CD4-positive, alpha-beta T cell (primary cell): Measurements from ENCODE around the gene BAG5. TPM values are rescaled to one million over a fixed set of nuclear protein-coding genes. Genes with fewer than 3 reads are reported as not detected.

Source experiments
- ATAC-seq: fragments of 200-7000 bp; cut with Tn5 transposase; one replicate; pipeline ENCODE4 v1.10.0; 2022; ENCODE audit warnings: mild to moderate bottlenecking; ENCODE audit not compliant: poor library complexity
- CTCF ChIA-PET: fragments of 350-600 bp; sonication (Branson Sonifier 250); formaldehyde crosslinking; loops from one replicate; lab custom pipeline; 2021; ENCODE audit warnings: antibody characterized with exemption, inconsistent platforms; lab: Charles Lee
- POLR2A ChIA-PET: fragments of 350-600 bp; sonication (Branson Sonifier 250); formaldehyde crosslinking; loops from one replicate; lab custom pipeline; 2021; ENCODE audit warnings: antibody characterized with exemption, inconsistent platforms; lab: Charles Lee
- DNase-seq, 14 experiments: peaks; one replicate each; pipeline ENCODE4 v3.0.0-alpha.2; 2013 to 2020; ENCODE audit warnings: mixed read lengths in 2 of 14
- H3K27ac ChIP-seq, 2 donors: one replicate each; pipeline versions ENCODE4 v1.5.1 to v1.7.0; 2013; ENCODE audit warnings: low read length in 2 of 2, low read depth in 1 of 2, mild to moderate bottlenecking in 1 of 2
- H3K27me3 ChIP-seq, 2 experiments: 1 replicate in 1 of 2; 2 replicates in 1 of 2; pipeline versions ENCODE4 v1.6.1 to v1.7.0; 2013; ENCODE audit warnings: low read length in 2 of 2, control low read depth in 1 of 2, mild to moderate bottlenecking in 1 of 2, moderate library complexity in 1 of 2; ENCODE audit not compliant: insufficient read depth in 2 of 2, control insufficient read depth in 1 of 2
- H3K36me3 ChIP-seq: one replicate; pipeline ENCODE4 v1.6.1; 2013; ENCODE audit warnings: low read length, control low read depth; ENCODE audit not compliant: insufficient read depth
- H3K4me1 ChIP-seq: one replicate; pipeline ENCODE4 v1.6.1; 2013; ENCODE audit warnings: low read length, control low read depth; ENCODE audit not compliant: insufficient read depth
- H3K4me3 ChIP-seq: one replicate; pipeline ENCODE4 v1.5.1; 2013; ENCODE audit warnings: mild to moderate bottlenecking, low read length, moderate library complexity
- H3K9me3 ChIP-seq, 2 experiments: 1 replicate in 1 of 2; 2 replicates in 1 of 2; pipeline versions ENCODE4 v1.6.1 to v1.7.0; 2013; ENCODE audit warnings: low read length in 2 of 2, mild to moderate bottlenecking in 2 of 2, control low read depth in 1 of 2, moderate library complexity in 1 of 2; ENCODE audit not compliant: control insufficient read depth in 1 of 2, insufficient read depth in 1 of 2
- H3K27ac Mint-ChIP-seq: one replicate; pipeline ENCODE4 v1.8.0; 2020; ENCODE audit warnings: mixed read lengths
- H3K27me3 Mint-ChIP-seq: one replicate; pipeline ENCODE4 v1.8.0; 2021; ENCODE audit warnings: mixed read lengths
- H3K36me3 Mint-ChIP-seq: one replicate; pipeline ENCODE4 v1.8.0; 2021; ENCODE audit warnings: low read depth, mixed read lengths
- H3K4me1 Mint-ChIP-seq: one replicate; pipeline ENCODE4 v1.8.0; 2021; ENCODE audit warnings: low read depth, mixed read lengths
- H3K4me3 Mint-ChIP-seq: one replicate; pipeline ENCODE4 v1.8.0; 2020; ENCODE audit warnings: mild to moderate bottlenecking, mixed read lengths
- H3K9me3 Mint-ChIP-seq: one replicate; pipeline ENCODE4 v1.8.0; 2020; ENCODE audit warnings: mixed read lengths
- intact Hi-C, 2 experiments: fragments of 100-400 bp; cut with DNase I in 1 of 2; cut with micrococcal nuclease in 1 of 2; formaldehyde crosslinking; loops; one replicate each; pipeline versions ENCODE4 v1.15.1 to v1.9.0; 2023 to 2025; cut with DNase I, micrococcal nuclease
- total RNA-seq, 174 experiments: library from RNA in 2 of 174; stranded (reverse) in 2 of 174; gene quantifications; one replicate each; pipeline ENCODE4 v1.2.3 and lab custom pipeline; 2021 to 2026
- TF ChIP-seq, protein P1 (sequence below): fragments of 200-600 bp; IDR thresholded peaks from one replicate; pipeline ENCODE4 v1.8.0; 2022; ENCODE audit warnings: antibody characterized with exemption, mild to moderate bottlenecking

BAG5 gene
- total RNA-seq, 2 experiments from 2014 or later = 39.4 to 40.3 TPM

DNA sequence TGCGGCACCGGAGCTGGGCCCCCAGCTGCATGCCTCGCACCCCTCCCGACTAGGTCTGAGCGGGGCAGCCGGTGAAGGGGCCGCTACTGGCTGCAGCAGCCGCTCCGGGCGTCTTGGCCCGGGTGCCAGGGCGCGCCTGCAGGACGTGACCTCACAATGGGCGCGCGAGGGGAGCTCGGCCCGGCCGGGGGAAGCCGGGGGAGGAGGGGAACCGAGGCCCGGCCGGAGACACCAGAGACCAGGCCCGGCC lies 353 bp downstream of the BAG5 start:
- Histone ChIP-seq H3K36me3 (peaks cover 31% of the 10 kb centered on the region), H3K4me1 (peaks cover 61% of the 10 kb centered on the region), H3K27me3 (no peaks in the 10 kb centered on the region), H3K4me3 (peak overlapping the region; percentile 91), H3K27ac (peak overlapping the region; percentile 72 to 85), H3K9me3 (no peaks in the 10 kb centered on the region)
- peaks cover 56% of the 10 kb centered on the region for H3K36me3 Mint-ChIP-seq
- intact Hi-C loops = loop anchor here (1.0 to 10.0 kb wide), 8 partner anchors 33 to 1197 kb away; partner anchors contain the start of genes TRMT61A (in 2 of the 2), CINP (in 1 of the 2), KLC1 (in 1 of the 2) and MARK3 (in 1 of the 2)
- ChIA-PET CTCF (interaction anchor here (1.8 to 2.1 kb wide), 2 partner anchors 43 to 62 kb away, joined by 7 read pairs; no protein-coding TSS in a partner anchor), POLR2A (interaction anchor here (0.8 to 2.4 kb wide), 7 partner anchors 9 to 228 kb away, joined by 3 to 17 read pairs (median 6); partner anchors contain the start of genes EIF5, KLC1, TRMT61A and XRCC3)
- peak overlapping the region; percentile 96 for H3K4me3 Mint-ChIP-seq
- peaks cover 66% of the 10 kb centered on the region for H3K4me1 Mint-ChIP-seq
- TF ChIP-seq, protein P1, sequence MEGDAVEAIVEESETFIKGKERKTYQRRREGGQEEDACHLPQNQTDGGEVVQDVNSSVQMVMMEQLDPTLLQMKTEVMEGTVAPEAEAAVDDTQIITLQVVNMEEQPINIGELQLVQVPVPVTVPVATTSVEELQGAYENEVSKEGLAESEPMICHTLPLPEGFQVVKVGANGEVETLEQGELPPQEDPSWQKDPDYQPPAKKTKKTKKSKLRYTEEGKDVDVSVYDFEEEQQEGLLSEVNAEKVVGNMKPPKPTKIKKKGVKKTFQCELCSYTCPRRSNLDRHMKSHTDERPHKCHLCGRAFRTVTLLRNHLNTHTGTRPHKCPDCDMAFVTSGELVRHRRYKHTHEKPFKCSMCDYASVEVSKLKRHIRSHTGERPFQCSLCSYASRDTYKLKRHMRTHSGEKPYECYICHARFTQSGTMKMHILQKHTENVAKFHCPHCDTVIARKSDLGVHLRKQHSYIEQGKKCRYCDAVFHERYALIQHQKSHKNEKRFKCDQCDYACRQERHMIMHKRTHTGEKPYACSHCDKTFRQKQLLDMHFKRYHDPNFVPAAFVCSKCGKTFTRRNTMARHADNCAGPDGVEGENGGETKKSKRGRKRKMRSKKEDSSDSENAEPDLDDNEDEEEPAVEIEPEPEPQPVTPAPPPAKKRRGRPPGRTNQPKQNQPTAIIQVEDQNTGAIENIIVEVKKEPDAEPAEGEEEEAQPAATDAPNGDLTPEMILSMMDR = no peak
- H3K27ac Mint-ChIP-seq = peak overlapping the region; percentile 94
- peak in 1 of 14 experiments; percentile 10 for DNase-seq
- no peaks in the 10 kb centered on the region for H3K27me3 Mint-ChIP-seq
- peak; percentile 10 for ATAC-seq
- no peaks in the 10 kb centered on the region for H3K9me3 Mint-ChIP-seq

DNA sequence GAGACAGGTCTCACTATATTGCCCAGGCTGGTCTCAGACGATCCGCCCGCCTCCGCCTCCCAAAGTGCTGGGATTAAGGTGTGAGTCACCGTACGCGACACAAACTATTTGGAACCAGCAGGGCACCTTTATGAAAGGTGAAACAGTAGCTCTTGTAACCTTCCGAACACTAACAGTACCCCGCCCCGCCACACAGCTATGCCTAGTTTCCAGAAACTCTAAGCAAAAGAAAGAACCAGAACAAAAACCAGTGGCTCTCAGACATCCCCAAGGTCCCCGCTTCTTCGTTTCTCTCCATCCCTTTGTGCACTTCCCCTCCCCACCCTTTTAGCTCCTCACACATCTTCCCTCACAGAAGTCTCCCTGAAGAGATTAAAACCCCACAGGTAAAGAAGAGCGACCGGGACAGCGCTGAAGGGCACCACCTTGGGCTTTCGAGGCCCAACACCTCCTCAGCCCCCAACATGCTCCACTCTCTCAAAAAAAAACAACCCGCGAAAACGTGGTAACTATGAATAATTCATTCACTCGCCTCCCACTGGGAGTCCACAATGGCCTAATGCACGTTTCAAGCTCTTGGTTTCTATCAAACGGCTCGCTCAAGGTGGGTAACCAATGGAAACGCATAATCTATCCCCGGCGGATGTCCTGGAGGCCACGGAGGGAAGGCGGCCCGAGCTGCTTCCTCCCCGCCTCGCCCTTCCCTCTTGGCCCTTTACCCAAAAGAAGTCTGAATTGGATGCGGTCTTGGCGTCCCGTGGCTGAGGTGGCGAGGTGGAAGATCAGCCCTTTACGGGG lies 877 bp downstream of the BAG5 start:
- peaks cover 62% of the 10 kb centered on the region for H3K4me1 ChIP-seq

DNA sequence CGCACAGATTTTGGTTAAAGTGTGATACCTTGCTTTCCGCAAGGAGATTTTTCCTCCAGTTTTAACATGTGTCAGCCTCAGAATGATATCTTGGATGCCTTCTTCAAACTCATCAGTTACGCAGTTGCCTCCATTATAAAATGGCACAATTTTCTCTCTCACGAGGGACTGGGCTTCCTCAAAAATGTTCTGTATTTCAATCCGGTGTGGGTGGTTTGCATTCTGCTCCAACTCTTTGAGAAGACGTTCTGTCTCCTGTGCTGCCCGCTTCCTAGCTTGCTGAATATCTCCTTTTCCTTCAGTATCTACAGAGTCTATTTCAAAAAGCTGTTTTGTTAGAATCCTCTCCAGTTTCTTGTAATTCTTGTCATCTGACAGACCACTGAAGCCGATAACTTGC lies 1.8 kb downstream of the BAG5 start:
- intact Hi-C loops = loop anchor here (5.0 to 10.0 kb wide), 5 partner anchors 33 to 1196 kb away; partner anchors contain the start of genes CINP (in 1 of the 2), MARK3 (in 1 of the 2), TECPR2 (in 1 of the 2) and TRMT61A (in 1 of the 2)
- Histone ChIP-seq H3K27me3 (no peaks in the 10 kb centered on the region), H3K36me3 (peaks cover 28% of the 10 kb centered on the region), H3K27ac (no peak overlapping the region), H3K4me3 (no peak overlapping the region), H3K4me1 (peaks cover 62% of the 10 kb centered on the region), H3K9me3 (no peaks in the 10 kb centered on the region)
- DNase-seq = no peak
- H3K9me3 Mint-ChIP-seq = no peaks in the 10 kb centered on the region
- H3K4me1 Mint-ChIP-seq = peaks cover 65% of the 10 kb centered on the region
- H3K27me3 Mint-ChIP-seq = no peaks in the 10 kb centered on the region
- ChIA-PET CTCF (interaction anchor here (1.0 to 2.1 kb wide), 3 partner anchors 11 to 60 kb away, joined by 3 to 7 read pairs (median 7); no protein-coding TSS in a partner anchor), POLR2A (interaction anchor here (1.5 to 2.4 kb wide), 2 partner anchors 31 to 32 kb away, joined by 3 to 17 read pairs; partner anchors contain the start of gene TRMT61A)
- ATAC-seq = no peak
- TF ChIP-seq, protein P1 = no peak
- H3K27ac Mint-ChIP-seq = peak overlapping the region; percentile 94
- peak overlapping the region; percentile 96 for H3K4me3 Mint-ChIP-seq
- H3K36me3 Mint-ChIP-seq = peaks cover 55% of the 10 kb centered on the region

More for the DNA sequence above, 877 bp downstream of the BAG5 start:
- Mint-ChIP-seq H3K27me3 (no peaks in the 10 kb centered on the region), H3K4me3 (peak overlapping the region; percentile 96), H3K27ac (peak overlapping the region; percentile 94), H3K9me3 (no peaks in the 10 kb centered on the region), H3K36me3 (peaks cover 57% of the 10 kb centered on the region), H3K4me1 (peaks cover 68% of the 10 kb centered on the region)
- H3K36me3 ChIP-seq = peaks cover 31% of the 10 kb centered on the region
- ChIA-PET CTCF (interaction anchor here (0.8 to 2.1 kb wide), 4 partner anchors 10 to 61 kb away, joined by 3 to 7 read pairs (median 5); no protein-coding TSS in a partner anchor), POLR2A (interaction anchor here (0.6 to 2.4 kb wide), 8 partner anchors 8 to 228 kb away, joined by 3 to 17 read pairs (median 5); partner anchors contain the start of genes CKB, EIF5, KLC1 and TRMT61A)
- no peaks in the 10 kb centered on the region for H3K9me3 ChIP-seq
- intact Hi-C loops = loop anchor here (1.0 to 10.0 kb wide), 8 partner anchors 32 to 1197 kb away; partner anchors contain the start of genes TRMT61A (in 2 of the 2), CINP (in 1 of the 2), KLC1 (in 1 of the 2) and MARK3 (in 1 of the 2)
- ATAC-seq = peak; percentile 22
- H3K27me3 ChIP-seq = no peaks in the 10 kb centered on the region
- TF ChIP-seq, protein P1 = no peak
- DNase-seq = peak in 9 of 14 experiments; percentile 9 to 65 (median 23)
- H3K4me3 ChIP-seq = peak overlapping the region; percentile 91
- H3K27ac ChIP-seq = peak overlapping the region; percentile 72 to 85
